ENCODE data around the gene GLS2.

The GLS2 gene

GRCh38 chr12:56487448-56488040, 417 bp downstream of the GLS2 start:
- Histone ChIP-seq H3K4me3 (ENCODE audit: low read depth in 1 of 2, low read length in 2 of 2) (no peak overlapping the region), H2AFZ (ENCODE audit: low read depth, low read length) (no peak overlapping the region), H3K4me2 (ENCODE audit: insufficient read depth, low read length) (no peak overlapping the region), H4K20me1 (ENCODE audit: insufficient read depth, low read length) (no peaks in the 10 kb centered on the region), H3K4me1 (ENCODE audit: insufficient read depth, low read length) (no peaks in the 10 kb centered on the region), H3K27ac (ENCODE audit: low read length) (no peak overlapping the region), H3K36me3 (ENCODE audit: insufficient read depth, low read length) (no peaks in the 10 kb centered on the region), H3K9me3 (ENCODE audit: insufficient read depth, low read length, severe bottlenecking) (no peaks in the 10 kb centered on the region), H3K79me2 (ENCODE audit: insufficient read depth, low read length) (no peaks in the 10 kb centered on the region), H3K9ac (ENCODE audit: low read depth, low read length) (no peak overlapping the region), H3K27me3 (ENCODE audit: insufficient read depth, low read length, poor library complexity) (peaks cover 7% of the 10 kb centered on the region)
- TF ChIP-seq CTCF (IDR thresholded peaks at IDR 0.05; ENCODE audit: borderline replicate concordance, extremely low read depth, low read length, poor library complexity, severe bottlenecking) (no peak), EZH2 (IDR thresholded peaks at IDR 0.05; ENCODE audit: borderline replicate concordance, low read depth, low read length, severe bottlenecking) (no peak)
- peak; percentile 51 for ATAC-seq (ENCODE audit: insufficient read depth, low read depth)
- DNase-seq = no peak

- ATAC-seq (ENCODE audit: insufficient read depth, low read depth) (no peak), DNase-seq (no peak)
- Histone ChIP-seq H4K20me1 (ENCODE audit: insufficient read depth, low read length) (no peaks in the 10 kb centered on the region), H3K9ac (ENCODE audit: low read depth, low read length) (no peak overlapping the region), H3K79me2 (ENCODE audit: insufficient read depth, low read length) (no peaks in the 10 kb centered on the region), H3K4me1 (ENCODE audit: insufficient read depth, low read length) (no peaks in the 10 kb centered on the region), H3K27me3 (ENCODE audit: insufficient read depth, low read length, poor library complexity) (peaks cover 7% of the 10 kb centered on the region), H3K4me2 (ENCODE audit: insufficient read depth, low read length) (no peak overlapping the region), H3K27ac (ENCODE audit: low read length) (no peak overlapping the region), H3K9me3 (ENCODE audit: insufficient read depth, low read length, severe bottlenecking) (no peaks in the 10 kb centered on the region), H2AFZ (ENCODE audit: low read depth, low read length) (no peak overlapping the region), H3K4me3 (ENCODE audit: low read depth in 1 of 2, low read length in 2 of 2) (no peak overlapping the region), H3K36me3 (ENCODE audit: insufficient read depth, low read length) (no peaks in the 10 kb centered on the region)
- TF ChIP-seq EZH2 (IDR thresholded peaks at IDR 0.05; ENCODE audit: borderline replicate concordance, low read depth, low read length, severe bottlenecking) (no peak), CTCF (IDR thresholded peaks at IDR 0.05; ENCODE audit: borderline replicate concordance, extremely low read depth, low read length, poor library complexity, severe bottlenecking) (no peak)
Measured at GRCh38 chr12:56486694-56487093, 1.3 kb downstream of the GLS2 start.

GRCh38 chr12:56484566-56484965, 3.4 kb downstream of the GLS2 start:
- TF ChIP-seq CTCF (IDR thresholded peaks at IDR 0.05; ENCODE audit: borderline replicate concordance, extremely low read depth, low read length, poor library complexity, severe bottlenecking) (no peak), EZH2 (IDR thresholded peaks at IDR 0.05; ENCODE audit: borderline replicate concordance, low read depth, low read length, severe bottlenecking) (no peak)
- DNase-seq = no peak
- H3K9me3 ChIP-seq (ENCODE audit: insufficient read depth, low read length, severe bottlenecking) = no peaks in the 10 kb centered on the region
- H3K4me2 ChIP-seq (ENCODE audit: insufficient read depth, low read length) = no peak overlapping the region
- H3K79me2 ChIP-seq (ENCODE audit: insufficient read depth, low read length) = no peaks in the 10 kb centered on the region
- no peak overlapping the region for H2AFZ ChIP-seq (ENCODE audit: low read depth, low read length)
- no peaks in the 10 kb centered on the region for H3K4me1 ChIP-seq (ENCODE audit: insufficient read depth, low read length)
- no peak overlapping the region for H3K27ac ChIP-seq (ENCODE audit: low read length)
- peaks cover 7% of the 10 kb centered on the region for H3K27me3 ChIP-seq (ENCODE audit: insufficient read depth, low read length, poor library complexity)
- H3K9ac ChIP-seq (ENCODE audit: low read depth, low read length) = no peak overlapping the region
- no peak for ATAC-seq (ENCODE audit: insufficient read depth, low read depth)
- H3K36me3 ChIP-seq (ENCODE audit: insufficient read depth, low read length) = no peaks in the 10 kb centered on the region
- no peaks in the 10 kb centered on the region for H4K20me1 ChIP-seq (ENCODE audit: insufficient read depth, low read length)
- H3K4me3 ChIP-seq (ENCODE audit: low read depth in 1 of 2, low read length in 2 of 2) = no peak overlapping the region
